Omental fat pad (tissue), 4 donors: Measurements from ENCODE around the gene INPP5A. TPM values are rescaled to one million over a fixed set of nuclear protein-coding genes. Genes with fewer than 3 reads are reported as not detected.

Experiments used
- ATAC-seq: fragments of 150-250 bp; one replicate; pipeline ENCODE4 v1.9.1; 2016; ENCODE audit warnings: mild to moderate bottlenecking, moderate library complexity; ENCODE audit not compliant: low FRiP score
- DNase-seq: peaks from one replicate; pipeline ENCODE4 v3.0.0-alpha.2; 2019; ENCODE audit warnings: low spot score
- total RNA-seq, 4 donors: library from RNA; depleted of rRNA; stranded (reverse); fragments of >200 nt; gene quantifications; one replicate each; pipeline ENCODE4 v1.1.0, GENCODE V29; 2016
- TF ChIP-seq, protein P1 (sequence below), 3 donors: fragments of 450-650 bp; IDR thresholded peaks; one replicate each; pipeline ENCODE4 v1.5.1; 2016 to 2017; ENCODE audit warnings: antibody characterized with exemption in 3 of 3, mild to moderate bottlenecking in 3 of 3, moderate library complexity in 2 of 3

INPP5A gene
- total RNA-seq, 4 donors from 2014 or later: 34.1 to 49.3 (median 43.3) TPM

- DNase-seq (no peak), ATAC-seq (no peak)
- TF ChIP-seq, protein P1, sequence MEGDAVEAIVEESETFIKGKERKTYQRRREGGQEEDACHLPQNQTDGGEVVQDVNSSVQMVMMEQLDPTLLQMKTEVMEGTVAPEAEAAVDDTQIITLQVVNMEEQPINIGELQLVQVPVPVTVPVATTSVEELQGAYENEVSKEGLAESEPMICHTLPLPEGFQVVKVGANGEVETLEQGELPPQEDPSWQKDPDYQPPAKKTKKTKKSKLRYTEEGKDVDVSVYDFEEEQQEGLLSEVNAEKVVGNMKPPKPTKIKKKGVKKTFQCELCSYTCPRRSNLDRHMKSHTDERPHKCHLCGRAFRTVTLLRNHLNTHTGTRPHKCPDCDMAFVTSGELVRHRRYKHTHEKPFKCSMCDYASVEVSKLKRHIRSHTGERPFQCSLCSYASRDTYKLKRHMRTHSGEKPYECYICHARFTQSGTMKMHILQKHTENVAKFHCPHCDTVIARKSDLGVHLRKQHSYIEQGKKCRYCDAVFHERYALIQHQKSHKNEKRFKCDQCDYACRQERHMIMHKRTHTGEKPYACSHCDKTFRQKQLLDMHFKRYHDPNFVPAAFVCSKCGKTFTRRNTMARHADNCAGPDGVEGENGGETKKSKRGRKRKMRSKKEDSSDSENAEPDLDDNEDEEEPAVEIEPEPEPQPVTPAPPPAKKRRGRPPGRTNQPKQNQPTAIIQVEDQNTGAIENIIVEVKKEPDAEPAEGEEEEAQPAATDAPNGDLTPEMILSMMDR (IDR thresholded peaks at IDR 0.05): no peak
Measured at GRCh38 chr10:132558516-132559413, 21.2 kb downstream of the INPP5A start.

- TF ChIP-seq, protein P1 (IDR thresholded peaks at IDR 0.05): no peak
- ATAC-seq: no peak
- DNase-seq: no peak
Measured at GRCh38 chr10:132559538-132559937, 22.0 kb downstream of the INPP5A start.

GRCh38 chr10:132560241-132560731, 22.7 kb downstream of the INPP5A start:
- ATAC-seq (no peak), DNase-seq (no peak)
- TF ChIP-seq, protein P1 (IDR thresholded peaks at IDR 0.05): no peak

DNA sequence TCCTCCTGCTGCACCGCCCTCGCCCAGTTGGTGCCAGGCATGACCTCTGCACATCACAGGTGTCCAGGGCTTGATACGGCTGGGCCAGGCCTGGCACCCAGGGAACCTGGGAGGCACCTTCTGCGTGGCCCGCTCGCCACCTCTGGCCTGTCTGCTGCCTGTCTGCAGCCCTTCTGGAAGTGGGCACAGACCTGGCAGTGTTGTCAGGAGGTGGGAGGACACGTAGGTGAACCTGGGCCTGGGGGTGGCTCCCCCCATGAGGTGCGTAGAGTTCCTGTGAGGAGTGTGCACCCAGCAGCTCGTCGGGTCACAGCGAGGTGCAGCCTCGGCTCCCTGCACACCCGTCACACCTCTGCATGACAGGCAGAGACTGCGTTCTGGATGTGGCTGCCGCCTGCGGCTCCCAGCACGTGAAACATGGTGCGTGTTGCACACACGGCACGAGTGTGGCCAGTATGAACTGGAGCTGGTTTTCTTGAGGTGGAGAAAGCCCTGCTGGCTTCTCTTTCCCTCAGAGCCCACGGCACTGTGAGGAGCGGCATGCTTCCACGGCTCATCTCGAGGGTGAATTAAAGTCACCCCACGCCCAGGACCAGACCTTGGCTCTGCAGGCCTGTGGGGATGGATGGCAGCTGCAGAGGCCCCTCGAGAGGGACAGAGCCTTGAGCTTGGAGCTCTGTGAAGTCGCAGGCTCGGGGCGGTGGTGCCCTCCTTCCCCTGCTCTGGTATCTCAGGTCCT, 24.8 kb downstream of the INPP5A start:
- TF ChIP-seq, protein P1 (IDR thresholded peaks at IDR 0.05): no peak
- DNase-seq: no peak
- peak; percentile 18 for ATAC-seq

DNA sequence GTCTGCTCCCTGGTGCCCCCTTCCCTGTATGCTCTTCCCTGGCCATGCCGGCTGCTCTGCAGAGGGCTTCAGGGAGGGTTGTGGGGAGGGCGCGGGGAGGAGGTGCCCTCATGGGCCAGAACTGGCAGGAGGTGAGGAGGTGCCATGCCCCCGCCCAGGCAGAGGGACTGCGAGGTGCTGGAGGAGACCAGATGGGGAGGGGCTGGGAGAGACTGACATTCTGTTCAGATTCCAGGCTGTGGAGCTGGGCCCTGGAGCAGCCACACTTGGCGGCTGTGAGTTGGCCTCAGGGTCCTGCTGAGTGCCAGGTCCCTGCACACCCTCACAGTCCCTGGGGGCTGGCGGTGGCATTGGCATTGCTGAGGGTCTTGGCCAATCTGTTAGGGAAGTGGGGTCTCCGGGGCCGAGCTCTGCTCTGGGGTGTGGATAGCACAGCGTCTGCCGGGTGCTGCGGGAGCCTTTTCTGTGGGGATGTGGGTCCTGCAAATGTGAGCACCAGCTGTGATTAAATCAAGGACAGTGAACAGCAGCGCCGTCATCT, 25.4 kb downstream of the INPP5A start:
- ATAC-seq (no peak), DNase-seq (no peak)
- TF ChIP-seq, protein P1 (IDR thresholded peaks at IDR 0.05): no peak

GRCh38 chr10:132563485-132564248, 26.1 kb downstream of the INPP5A start:
- ATAC-seq (no peak), DNase-seq (no peak)
- TF ChIP-seq, protein P1 (IDR thresholded peaks at IDR 0.05): no peak
